HG03175 (cell line): ENCODE data around the gene FIG4.
"Not testable (repeated sequence)": the region's sequence is repeated elsewhere in the genome, so short reads cannot be mapped to it uniquely, and the experiment has no call there.

Experiments
- ATAC-seq: cut with Tn5 transposase; IDR thresholded peaks from one replicate; pipeline ENCODE4 v1.9.1; 2021; ENCODE audit warnings: mild to moderate bottlenecking, moderate library complexity; ENCODE audit not compliant: unreplicated experiment

The FIG4 gene

GRCh38 chr6:109690737-109691621, at the start of gene FIG4, which contains the start of gene AK9:
FIG4 (plus strand) TSS chr6:109691296; CDS start chr6:109691436, 140 bp downstream.
AK9 (minus strand) TSS chr6:109691202; CDS start chr6:109675745, 15,457 bp downstream.
- ATAC-seq, result peak; percentile 93

- no peak for ATAC-seq
These were observed 47.0 kb upstream of the FIG4 start for GRCh38 chr6:109644131-109644530.

GRCh38 chr6:109653264-109653663, 37.8 kb upstream of the FIG4 start:
- no peak for ATAC-seq

- no peak for ATAC-seq
These were observed 35.3 kb upstream of the FIG4 start for GRCh38 chr6:109655761-109656262.

- no peak for ATAC-seq
These were observed 30.4 kb upstream of the FIG4 start for GRCh38 chr6:109660526-109661320.

GRCh38 chr6:109662192-109662591, 28.9 kb upstream of the FIG4 start:
- ATAC-seq, result no peak

GRCh38 chr6:109669811-109670210, 21.3 kb upstream of the FIG4 start:
- no peak for ATAC-seq

GRCh38 chr6:109671733-109672132, 19.4 kb upstream of the FIG4 start:
- ATAC-seq, result no peak

- ATAC-seq, result no peak
These were observed 18.9 kb upstream of the FIG4 start for GRCh38 chr6:109672175-109672574.

GRCh38 chr6:109672839-109673238, 18.3 kb upstream of the FIG4 start:
- ATAC-seq, result no peak

GRCh38 chr6:109676724-109677123, 14.4 kb upstream of the FIG4 start:
- no peak for ATAC-seq

GRCh38 chr6:109678240-109678639, 12.9 kb upstream of the FIG4 start:
- ATAC-seq, result no peak

GRCh38 chr6:109678661-109679505, 12.2 kb upstream of the FIG4 start:
- ATAC-seq, result not testable (repeated sequence)

GRCh38 chr6:109686566-109687265, 4.4 kb upstream of the FIG4 start:
- ATAC-seq, result no peak

GRCh38 chr6:109687271-109687761, 3.8 kb upstream of the FIG4 start:
- no peak for ATAC-seq

GRCh38 chr6:109690373-109690736, 741 bp upstream of the FIG4 start:
- ATAC-seq, result peak; percentile 54

GRCh38 chr6:109693111-109693510, 2.0 kb downstream of the FIG4 start:
- ATAC-seq, result peak; percentile 30

GRCh38 chr6:109695468-109695867, 4.4 kb downstream of the FIG4 start:
- ATAC-seq, result no peak

GRCh38 chr6:109696355-109696754, 5.3 kb downstream of the FIG4 start:
- ATAC-seq, result no peak

- ATAC-seq, result no peak
These were observed 10.1 kb downstream of the FIG4 start for GRCh38 chr6:109701221-109701620.
